ENCODE measurements around the gene CDC25B.
"Not testable (repeated sequence)": the region's sequence is repeated elsewhere in the genome, so short reads cannot be mapped to it uniquely, and the experiment has no call there.

The CDC25B gene

GRCh38 chr20:3811467-3812258, 15.6 kb downstream of the CDC25B start:
- DNase-seq: no peak

GRCh38 chr20:3812259-3812681, 16.2 kb downstream of the CDC25B start:
- no peak for DNase-seq

- no peak for DNase-seq
Observed at GRCh38 chr20:3812975-3813847, 17.1 kb downstream of the CDC25B start.

- DNase-seq: no peak
Observed at GRCh38 chr20:3813848-3814581, 17.9 kb downstream of the CDC25B start.

- no peak for DNase-seq
Observed at GRCh38 chr20:3814928-3815495, 18.9 kb downstream of the CDC25B start.

GRCh38 chr20:3815703-3816315, 19.7 kb downstream of the CDC25B start:
- DNase-seq: no peak

- peak; percentile 70 for DNase-seq
Observed at GRCh38 chr20:3818155-3819151, 22.3 kb downstream of the CDC25B start.

GRCh38 chr20:3819411-3820047, 23.4 kb downstream of the CDC25B start:
- DNase-seq: no peak

GRCh38 chr20:3820048-3820900, 24.2 kb downstream of the CDC25B start, which contains the start of gene AP5S1:
Gene AP5S1, plus strand, starts transcription at chr20:3820547. Its CDS starts 1,571 bp downstream, at chr20:3822118.
- peak; percentile 66 for DNase-seq

- DNase-seq: no peak
Observed at GRCh38 chr20:3820901-3821727, 25.0 kb downstream of the CDC25B start.

GRCh38 chr20:3821996-3822395, 25.9 kb downstream of the CDC25B start:
- DNase-seq: no peak

- no peak for DNase-seq
Observed at GRCh38 chr20:3823881-3824280, 27.8 kb downstream of the CDC25B start.

- DNase-seq: no peak
Observed at GRCh38 chr20:3825526-3825925, 29.4 kb downstream of the CDC25B start.

GRCh38 chr20:3826420-3826819, 30.3 kb downstream of the CDC25B start:
- DNase-seq: no peak

- no peak for DNase-seq
Observed at GRCh38 chr20:3828798-3829197, 32.7 kb downstream of the CDC25B start.

GRCh38 chr20:3829891-3830290, 33.8 kb downstream of the CDC25B start:
- not testable (repeated sequence) for DNase-seq

GRCh38 chr20:3836132-3836531, 40.0 kb downstream of the CDC25B start:
- DNase-seq: no peak

- no peak for DNase-seq
Observed at GRCh38 chr20:3839328-3839727, 43.2 kb downstream of the CDC25B start.

- not testable (repeated sequence) for DNase-seq
Observed at GRCh38 chr20:3840201-3840600, 44.1 kb downstream of the CDC25B start.

Data from NCI-H524 treated with DMSO at 0.1 percent for 48 hours (cell line).